B cell (primary cell): ENCODE results near the gene CD300LG. TPM values are rescaled to one million over a fixed set of nuclear protein-coding genes. Genes with fewer than 3 reads are reported as not detected.

Experiments
- ATAC-seq: fragments of 200-7000 bp; cut with Tn5 transposase; one replicate; pipeline ENCODE4 v1.10.0; 2021; ENCODE audit warnings: low read depth, mild to moderate bottlenecking, moderate number of reproducible peaks, moderate library complexity
- CTCF ChIA-PET: fragments of 350-600 bp; sonication (Branson Sonifier 250); formaldehyde crosslinking; loops from one replicate; lab custom pipeline; 2021; ENCODE audit warnings: antibody characterized with exemption, inconsistent platforms; lab: Charles Lee
- POLR2A ChIA-PET: fragments of 350-600 bp; sonication (Branson Sonifier 250); formaldehyde crosslinking; loops from one replicate; lab custom pipeline; 2021; ENCODE audit warnings: antibody characterized with exemption; lab: Charles Lee
- DNase-seq: peaks from one replicate; pipeline ENCODE4 v3.0.0; 2013
- H2AFZ ChIP-seq: 2 replicates; pipeline ENCODE4 v1.6.1; 2012; ENCODE audit warnings: mild to moderate bottlenecking, low read depth, low read length; ENCODE audit not compliant: insufficient read depth, poor library complexity, severe bottlenecking
- H3K27ac ChIP-seq, 2 donors: 1 replicate in 1 of 2; 2 replicates in 1 of 2; pipeline ENCODE4 v1.5.1; 2012 to 2013; ENCODE audit warnings: low read length in 2 of 2, mild to moderate bottlenecking in 2 of 2, moderate library complexity in 1 of 2
- H3K27me3 ChIP-seq, 4 experiments: fragments of 200-600 bp in 1 of 4; sonication (generic) in 1 of 4; replicated peaks in 1 of 4; 1 replicate in 2 of 4; 2 replicates in 2 of 4; pipeline versions ENCODE4 v1.6.1 to v1.7.0; 2013 to 2016; ENCODE audit warnings: low read length in 3 of 4, mild to moderate bottlenecking in 2 of 4, mixed read lengths in 1 of 4, moderate library complexity in 1 of 4; ENCODE audit not compliant: insufficient read depth in 4 of 4, control insufficient read depth in 3 of 4; ENCODE audit errors: control extremely low read depth in 1 of 4
- H3K36me3 ChIP-seq, 2 experiments: replicated peaks in 1 of 2; 1 replicate in 1 of 2; 2 replicates in 1 of 2; pipeline versions ENCODE4 v1.6.1 to v1.7.1; 2013; ENCODE audit warnings: low read length in 1 of 2; ENCODE audit not compliant: insufficient read depth in 2 of 2, control insufficient read depth in 1 of 2; ENCODE audit errors: control extremely low read depth in 1 of 2, extremely low read depth in 1 of 2
- H3K4me1 ChIP-seq, 2 donors: fragments of 200-600 bp in 1 of 2; sonication (generic) in 1 of 2; 1 replicate in 1 of 2; 2 replicates in 1 of 2; pipeline versions ENCODE4 v1.5.1 to v1.6.1; 2013 to 2017; ENCODE audit warnings: low read length in 2 of 2; ENCODE audit not compliant: control insufficient read depth in 2 of 2, insufficient read depth in 2 of 2
- H3K4me2 ChIP-seq: replicated peaks from 2 replicates; pipeline ENCODE3; 2012; ENCODE audit warnings: mild to moderate bottlenecking, low read depth, low read length; ENCODE audit not compliant: poor library complexity, severe bottlenecking
- H3K4me3 ChIP-seq, 5 experiments: fragments of 200-600 bp in 1 of 5; sonication (generic) in 1 of 5; 1 replicate in 3 of 5; 2 replicates in 2 of 5; pipeline versions ENCODE4 v1.5.1 to v1.7.0; 2011 to 2016; ENCODE audit warnings: low read length in 4 of 5, mild to moderate bottlenecking in 4 of 5, low read depth in 2 of 5, control low read depth in 1 of 5, moderate library complexity in 1 of 5; ENCODE audit not compliant: insufficient read depth in 1 of 5; ENCODE audit errors: control extremely low read depth in 1 of 5, extremely low read depth in 1 of 5
- H3K79me2 ChIP-seq: fragments of 200-600 bp; sonication (generic); one replicate; pipeline ENCODE4 v1.6.0; 2016; ENCODE audit warnings: low read length; ENCODE audit not compliant: control insufficient read depth, insufficient read depth
- H3K9ac ChIP-seq: fragments of 200-600 bp; sonication (generic); 2 replicates; pipeline ENCODE4 v1.6.1; 2017; ENCODE audit warnings: mild to moderate bottlenecking, low read length, moderate library complexity
- H3K9me3 ChIP-seq, 3 donors: one replicate each; pipeline versions ENCODE4 v1.6.1 to v1.7.1; 2013; ENCODE audit warnings: low read length in 2 of 3; ENCODE audit not compliant: control insufficient read depth in 2 of 3, insufficient read depth in 1 of 3; ENCODE audit errors: control extremely low read depth in 1 of 3
- H4K20me1 ChIP-seq: 2 replicates; pipeline ENCODE4 v1.6.0; 2012; ENCODE audit warnings: mild to moderate bottlenecking, low read length; ENCODE audit not compliant: insufficient read depth, control insufficient read depth, poor library complexity, severe bottlenecking
- H3K27ac Mint-ChIP-seq: one replicate; pipeline ENCODE4 v1.8.0; 2021; ENCODE audit warnings: mixed read lengths
- H3K27me3 Mint-ChIP-seq: one replicate; pipeline ENCODE4 v1.8.0; 2021; ENCODE audit warnings: mixed read lengths
- H3K4me1 Mint-ChIP-seq: one replicate; pipeline ENCODE4 v1.8.0; 2021; ENCODE audit warnings: mixed read lengths
- H3K4me3 Mint-ChIP-seq: one replicate; pipeline ENCODE4 v1.8.0; 2021; ENCODE audit warnings: mixed read lengths
- H3K9me3 Mint-ChIP-seq: one replicate; pipeline ENCODE4 v1.8.0; 2022; ENCODE audit warnings: mixed read lengths; ENCODE audit not compliant: insufficient read depth
- CTCF ChIP-seq: fragments of 200-600 bp; IDR thresholded peaks from one replicate; pipeline ENCODE4 v1.8.0; 2022; ENCODE audit warnings: antibody characterized with exemption, mild to moderate bottlenecking
- EZH2 ChIP-seq: IDR thresholded peaks from 2 replicates; pipeline ENCODE4 v1.6.1; 2012; ENCODE audit warnings: borderline replicate concordance, low read depth, mild to moderate bottlenecking, moderate library complexity, low read length; ENCODE audit not compliant: insufficient read depth, poor library complexity, severe bottlenecking
- WGBS: methylation state at CpG from one replicate; pipeline ENCODE4 v1.1.5; 2013; ENCODE audit warnings: missing lambda C conversion rate; ENCODE audit not compliant: insufficient coverage; 5-methylcytosine and 5-hydroxymethylcytosine counted together
- intact Hi-C: fragments of 100-400 bp; cut with micrococcal nuclease; formaldehyde crosslinking; loops from one replicate; pipeline ENCODE4 v1.10.0; 2022
- polyA plus RNA-seq: library from polyadenylated mRNA; depleted of rRNA; stranded (reverse); fragments of >200 nt; gene quantifications from 2 replicates; pipeline ENCODE4 v1.2.3, GENCODE V29; 2012
- total RNA-seq, 2 donors: library from RNA; stranded (reverse); fragments of 120-200 nt in 1 of 2; gene quantifications; 1 replicate in 1 of 2; 2 replicates in 1 of 2; pipeline versions ENCODE4 v1.2.3 to v1.2.4, GENCODE V29; 2013 to 2022

Gene CD300LG
- total and polyA plus RNA-seq, 2 donors (not counting 1 experiment from before 2014, with no cell fraction given), result not detected

GRCh38 chr17:43873091-43873490 lies 26.1 kb downstream of the CD300LG start:
- peaks cover 0 to 9% (median 4%) of the 10 kb centered on the region in 4 experiments for H3K27me3 ChIP-seq
- no peak overlapping the region for H3K27ac ChIP-seq
- H3K9me3 ChIP-seq, result peaks cover 0 to 7% (median 0%) of the 10 kb centered on the region in 3 donors
- ChIA-PET POLR2A (no interaction called here), CTCF (no interaction called here)
- H2AFZ ChIP-seq, result no peak overlapping the region
- H3K4me3 Mint-ChIP-seq, result no peak overlapping the region
- H3K36me3 ChIP-seq, result no peaks in the 10 kb centered on the region
- H3K79me2 ChIP-seq, result no peaks in the 10 kb centered on the region
- no peak overlapping the region for H3K9ac ChIP-seq
- H3K9me3 Mint-ChIP-seq, result peaks cover 2% of the 10 kb centered on the region
- intact Hi-C loops, result no loop called here
- no peak overlapping the region for H3K4me3 ChIP-seq
- 70% methylated on average over 1 of the region's 5 CpGs for WGBS
- no peaks in the 10 kb centered on the region for H3K4me1 Mint-ChIP-seq
- ATAC-seq, result no peak
- no peak overlapping the region for H3K4me2 ChIP-seq
- H3K27me3 Mint-ChIP-seq, result peaks cover 42% of the 10 kb centered on the region
- no peaks in the 10 kb centered on the region for H4K20me1 ChIP-seq
- no peaks in the 10 kb centered on the region for H3K4me1 ChIP-seq
- H3K27ac Mint-ChIP-seq, result no peak overlapping the region
- no peak for DNase-seq
- no peak for TF ChIP-seq CTCF
- TF ChIP-seq EZH2, result no peak

GRCh38 chr17:43873815-43874214 lies 26.8 kb downstream of the CD300LG start:
- no peak overlapping the region for H3K4me3 Mint-ChIP-seq
- no peak for ATAC-seq
- H3K4me1 Mint-ChIP-seq, result no peaks in the 10 kb centered on the region
- WGBS, result 100% methylated on average over 1 of the region's 6 CpGs
- H3K4me2 ChIP-seq, result no peak overlapping the region
- ChIA-PET POLR2A (no interaction called here), CTCF (no interaction called here)
- H2AFZ ChIP-seq, result no peak overlapping the region
- TF ChIP-seq CTCF (no peak), EZH2 (no peak)
- H3K36me3 ChIP-seq, result no peaks in the 10 kb centered on the region
- no peak overlapping the region for H3K9ac ChIP-seq
- no peaks in the 10 kb centered on the region for H3K79me2 ChIP-seq
- no peak overlapping the region for H3K27ac ChIP-seq
- intact Hi-C loops, result no loop called here
- H3K27me3 ChIP-seq, result peaks cover 0 to 7% (median 2%) of the 10 kb centered on the region in 4 experiments
- H4K20me1 ChIP-seq, result no peaks in the 10 kb centered on the region
- peaks cover 36% of the 10 kb centered on the region for H3K27me3 Mint-ChIP-seq
- peaks cover 0 to 5% (median 0%) of the 10 kb centered on the region in 3 donors for H3K9me3 ChIP-seq
- H3K4me1 ChIP-seq, result peaks cover 0 to 3% of the 10 kb centered on the region in 2 donors
- no peak overlapping the region for H3K4me3 ChIP-seq
- no peak overlapping the region for H3K27ac Mint-ChIP-seq
- DNase-seq, result no peak
- no peaks in the 10 kb centered on the region for H3K9me3 Mint-ChIP-seq
